Hematopoietic multipotent progenitor cell treated with erythropoietin and hydrocortisone succinate and interleukin-3 and kit ligand, for 17 days (in vitro differentiated cells): Measurements from ENCODE around the gene GP5.

Experiments
- DNase-seq: peaks from one replicate; pipeline ENCODE4 v3.0.0-alpha.2; 2015; ENCODE audit warnings: low spot score

GP5 gene

DNA sequence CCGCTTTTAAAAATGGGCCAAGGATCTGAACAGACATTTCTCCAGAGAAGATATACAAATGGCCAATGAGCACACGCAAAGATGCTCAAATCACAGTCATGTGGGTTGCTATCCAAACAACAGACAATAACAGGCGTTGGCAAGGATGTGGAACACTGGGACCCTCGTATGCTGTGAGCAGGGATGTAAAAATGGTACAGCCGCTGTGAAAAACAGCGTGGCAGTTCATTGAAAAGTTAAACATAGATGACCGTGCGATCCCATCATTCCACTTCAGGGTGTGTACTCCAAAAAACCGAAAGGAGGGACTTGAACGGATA, 22.9 kb downstream of the GP5 start:
- DNase-seq = no peak

DNA sequence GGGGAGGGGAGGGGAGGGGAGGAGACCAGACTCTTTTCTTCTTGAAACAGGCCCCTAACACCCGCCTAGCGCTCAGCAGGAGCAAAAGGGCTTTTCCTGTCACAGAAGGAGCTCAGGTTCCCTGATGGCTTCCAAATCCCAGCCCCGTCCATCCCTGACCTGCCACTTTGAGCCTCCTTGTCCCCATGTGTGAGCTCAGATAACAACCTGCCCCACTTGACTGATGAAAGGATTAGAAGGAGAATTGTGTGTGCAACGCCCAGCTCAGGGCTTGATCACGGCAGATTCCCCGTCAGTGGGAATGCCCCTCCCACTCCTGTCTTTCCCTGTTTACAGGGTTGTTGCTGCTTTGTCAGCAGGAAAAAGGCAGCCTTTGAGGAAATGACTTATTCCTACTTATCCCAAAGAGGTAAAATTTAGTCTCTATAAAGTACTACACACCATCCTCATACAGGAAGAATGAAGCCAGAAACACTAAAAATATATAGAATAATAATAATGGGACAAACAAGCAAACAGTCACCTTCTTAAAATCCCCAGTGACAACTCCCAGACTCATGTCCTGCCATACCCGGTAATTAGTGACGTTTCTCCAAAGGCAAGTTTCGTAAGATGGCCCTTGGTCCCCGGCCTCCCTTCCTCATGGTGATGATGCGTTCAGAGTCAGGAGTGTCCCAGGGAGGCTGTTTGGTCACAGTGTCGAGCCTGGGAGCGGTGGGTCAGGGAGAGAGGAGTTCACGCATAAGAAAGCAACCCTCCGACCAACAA, 23.4 kb downstream of the GP5 start:
- DNase-seq = no peak

DNA sequence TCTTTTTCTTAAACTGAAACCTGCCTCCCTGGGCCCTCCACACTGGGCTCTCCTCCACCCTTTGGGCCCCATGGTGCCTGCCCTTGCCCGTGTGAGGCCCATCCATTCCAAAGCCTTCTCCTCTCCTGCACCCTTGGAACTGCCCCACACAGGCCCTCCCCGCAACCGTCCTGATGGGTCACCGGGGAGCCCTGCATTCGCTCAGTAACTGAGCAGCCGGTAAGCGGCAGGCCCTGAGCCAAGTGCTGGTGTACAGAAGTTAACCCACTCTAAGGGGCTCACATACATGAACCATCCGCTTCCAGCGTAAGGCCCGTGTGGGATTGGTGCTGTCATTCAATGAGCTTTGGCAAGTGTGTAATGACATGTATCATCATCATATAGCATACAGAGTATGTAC, 24.1 kb downstream of the GP5 start:
- no peak for DNase-seq

DNA sequence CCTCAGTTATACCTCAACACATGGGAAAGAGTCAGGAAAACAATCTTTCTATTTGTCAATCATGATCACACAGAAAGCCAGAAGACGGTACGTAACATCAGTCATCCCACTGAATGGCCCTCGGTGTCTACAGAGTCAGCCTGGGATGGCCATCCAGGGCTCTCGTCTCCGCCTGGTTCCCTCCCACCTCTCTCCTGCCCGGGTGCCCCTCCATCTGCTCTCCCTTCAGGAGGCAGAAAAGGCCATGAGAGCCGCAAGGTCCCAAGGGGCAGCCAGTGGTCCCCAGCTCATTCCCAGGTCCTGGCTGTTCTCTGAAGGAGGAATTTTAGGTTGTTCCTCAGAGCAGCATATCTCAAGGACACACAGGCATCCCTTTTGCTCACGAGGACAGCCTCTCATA, 25.2 kb downstream of the GP5 start:
- no peak for DNase-seq

DNA sequence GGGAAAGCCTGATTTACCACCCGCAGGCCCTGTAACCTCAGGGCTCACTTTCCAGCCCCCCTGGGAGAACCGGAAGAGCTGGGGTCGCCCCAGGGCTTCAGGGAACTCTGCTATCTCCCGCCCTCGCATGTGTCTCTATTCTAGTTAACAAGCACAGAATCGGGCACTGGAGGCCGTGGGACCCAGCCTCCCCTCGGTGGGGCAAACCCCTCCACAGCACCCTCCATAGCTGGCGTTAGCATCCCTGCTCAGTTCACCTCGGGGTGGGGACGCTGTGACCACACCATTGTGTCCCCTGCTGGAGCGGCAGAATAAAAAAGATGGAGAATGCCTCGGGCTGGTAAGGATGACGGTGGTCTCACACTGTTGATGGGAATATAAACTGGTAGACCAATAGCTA, 26.0 kb downstream of the GP5 start:
- no peak for DNase-seq

DNA sequence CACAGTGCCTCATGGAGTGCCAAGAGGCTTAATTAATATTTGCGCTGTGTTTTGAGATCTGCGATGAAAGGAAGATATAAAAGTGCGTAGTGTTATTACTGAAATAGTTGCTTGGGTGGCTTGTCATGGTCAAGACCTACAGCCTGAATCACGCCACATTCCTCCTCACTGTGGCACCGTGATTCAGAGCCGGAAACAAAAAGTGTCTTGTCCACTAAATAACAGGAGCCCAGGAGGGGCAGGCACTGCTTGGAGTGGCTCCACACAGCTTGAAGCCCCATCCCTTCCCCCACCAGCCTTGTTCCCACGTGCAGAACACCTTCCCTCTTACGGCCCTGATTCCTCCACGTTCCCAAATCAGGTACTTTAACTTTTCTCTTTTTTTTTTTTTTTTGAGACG, 28.3 kb downstream of the GP5 start:
- no peak for DNase-seq

DNA sequence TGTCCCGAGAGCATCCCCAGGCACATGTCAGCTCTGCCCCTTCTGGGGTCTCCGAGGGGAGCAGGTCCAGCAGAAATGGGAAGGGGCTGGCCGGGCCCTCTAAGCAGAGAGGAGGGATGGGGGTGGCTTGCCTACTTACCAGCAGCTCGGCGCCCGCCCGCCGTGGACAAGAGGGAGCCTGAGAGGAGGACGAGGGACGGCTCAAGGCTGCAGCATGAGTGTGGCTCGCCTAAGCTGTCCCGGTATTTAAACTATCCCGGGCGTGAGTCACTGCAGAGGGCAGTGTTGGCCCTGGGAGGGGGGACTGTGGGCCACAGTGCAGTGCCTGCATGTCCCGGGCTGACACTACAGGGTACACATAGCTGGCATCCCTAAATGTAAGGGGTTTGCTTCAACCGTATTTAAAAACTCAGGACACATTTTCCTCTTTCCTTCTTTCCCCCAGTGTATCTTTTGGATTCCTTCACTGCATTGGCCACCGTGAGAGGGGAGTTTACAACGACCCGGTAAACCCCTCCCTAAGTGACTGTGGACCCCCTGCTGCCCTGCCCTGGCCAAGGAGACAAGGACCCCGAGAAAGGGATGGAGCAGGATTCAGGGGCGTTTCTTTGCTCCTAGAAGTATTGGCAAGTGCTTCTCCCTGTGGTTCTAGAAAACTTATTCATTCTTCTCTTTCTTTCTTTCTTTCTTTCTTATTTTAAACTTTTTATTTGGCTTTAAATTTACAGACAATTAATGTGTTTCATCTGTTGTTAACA, 29.4 kb downstream of the GP5 start, which contains the start of gene LRRC15:
LRRC15 (minus strand) TSS at position 222 of the 758 bp plus-strand sequence. CDS start 8,700 bp downstream, outside the sequence.
- no peak for DNase-seq

DNA sequence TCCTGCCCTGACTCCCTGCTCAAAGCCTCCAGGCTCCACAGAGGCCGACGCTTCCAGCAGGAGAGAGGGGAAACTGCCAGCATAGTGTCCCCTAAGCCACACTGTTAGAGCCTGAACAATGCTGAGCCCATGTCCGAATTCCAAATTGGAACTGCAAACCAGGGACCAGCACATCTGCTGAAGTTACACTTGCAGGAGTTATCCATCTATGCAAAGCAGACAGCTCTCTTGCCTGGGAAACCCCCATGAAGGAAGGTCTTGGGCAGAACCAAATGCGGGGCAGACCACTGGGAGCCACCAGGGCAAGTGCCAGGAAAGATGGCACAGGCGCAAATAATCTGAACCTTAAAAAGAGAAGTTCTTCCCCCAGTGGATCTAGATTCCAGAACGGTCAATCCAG, 30.1 kb downstream of the GP5 start:
- DNase-seq = no peak

DNA sequence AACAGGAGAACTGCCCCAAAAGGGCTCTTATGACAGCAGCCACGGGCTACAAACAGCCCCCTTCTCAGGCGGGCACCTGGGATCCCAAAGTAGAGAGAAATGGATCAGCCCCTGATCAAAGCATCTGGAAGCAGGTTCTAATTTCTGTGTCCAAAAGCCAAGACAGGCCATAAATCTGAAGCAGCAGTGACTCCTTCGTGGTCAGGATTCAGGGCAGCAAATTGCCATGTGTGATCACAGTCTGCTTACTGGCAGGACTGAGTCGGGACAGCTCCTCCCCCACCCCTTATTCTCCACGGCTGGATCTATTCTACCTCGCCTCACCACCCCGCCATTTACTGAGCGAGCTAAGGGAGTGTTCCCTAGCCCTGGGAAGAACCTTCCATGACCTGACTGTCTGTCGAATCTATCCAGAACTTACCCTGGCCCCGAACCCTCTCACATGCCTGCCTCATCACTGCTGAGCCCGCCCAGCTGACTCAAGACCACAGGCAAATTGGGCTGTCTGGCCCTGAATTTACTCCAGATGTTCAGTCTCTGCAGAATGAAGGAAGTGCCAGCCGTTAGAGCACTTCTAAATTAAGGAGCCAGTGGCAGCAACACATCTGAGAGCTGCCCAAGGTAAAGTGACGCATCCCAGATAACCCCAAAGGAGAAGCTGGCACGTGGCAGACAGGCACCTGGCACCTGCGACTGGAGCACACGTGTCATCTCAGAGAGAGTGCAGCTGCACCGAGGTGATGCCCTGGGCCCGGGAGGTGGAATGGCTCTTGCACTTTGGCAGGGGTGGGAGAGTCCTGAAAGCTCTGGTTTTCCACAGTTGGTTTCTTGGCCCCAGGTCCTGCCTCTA, 30.8 kb downstream of the GP5 start:
- DNase-seq = no peak

DNA sequence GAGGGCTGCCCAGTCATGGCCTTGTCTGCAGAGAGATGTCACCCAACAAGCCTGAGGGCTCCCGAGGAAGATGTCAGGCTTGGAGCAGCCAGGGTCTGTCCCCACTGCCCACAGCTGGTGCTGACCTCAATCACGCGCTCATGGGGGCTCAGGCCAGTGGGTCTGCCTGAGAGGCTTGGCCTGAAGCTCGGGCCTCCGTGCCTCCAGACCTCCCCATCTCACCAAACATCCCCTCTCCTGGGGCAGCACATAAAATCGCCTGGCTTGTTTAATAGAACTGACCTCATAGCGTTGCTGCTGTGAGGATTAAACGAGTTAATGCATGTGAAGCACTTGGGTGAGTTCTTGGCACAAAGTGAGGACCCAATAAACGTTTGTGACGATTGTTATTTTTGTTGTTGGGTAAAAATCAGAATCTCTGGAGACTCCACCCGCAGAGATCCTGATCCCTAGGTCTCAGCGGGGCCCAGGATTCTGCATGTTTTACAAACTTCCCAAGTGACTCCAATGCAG, 33.0 kb downstream of the GP5 start:
- no peak for DNase-seq

DNA sequence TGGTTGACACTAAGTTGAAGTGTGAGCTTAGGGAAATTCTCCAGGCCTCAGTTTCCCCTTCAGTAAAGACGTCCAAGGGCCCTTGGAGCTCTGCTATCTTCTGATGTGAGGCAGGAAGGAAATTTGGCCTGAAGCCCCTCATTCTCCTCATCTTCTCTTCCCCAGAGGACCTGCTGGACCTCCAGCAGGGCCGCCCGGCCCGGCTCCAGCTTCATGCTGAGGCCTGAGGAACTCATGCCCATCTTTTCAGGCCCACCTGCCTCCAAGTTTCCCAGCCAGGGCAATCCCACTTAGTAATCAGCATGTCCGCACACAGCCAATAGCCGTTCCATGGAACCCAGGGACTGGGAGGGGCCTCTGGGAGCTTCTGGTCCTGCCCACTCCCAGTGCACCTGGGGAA, 33.5 kb downstream of the GP5 start:
- DNase-seq = no peak

DNA sequence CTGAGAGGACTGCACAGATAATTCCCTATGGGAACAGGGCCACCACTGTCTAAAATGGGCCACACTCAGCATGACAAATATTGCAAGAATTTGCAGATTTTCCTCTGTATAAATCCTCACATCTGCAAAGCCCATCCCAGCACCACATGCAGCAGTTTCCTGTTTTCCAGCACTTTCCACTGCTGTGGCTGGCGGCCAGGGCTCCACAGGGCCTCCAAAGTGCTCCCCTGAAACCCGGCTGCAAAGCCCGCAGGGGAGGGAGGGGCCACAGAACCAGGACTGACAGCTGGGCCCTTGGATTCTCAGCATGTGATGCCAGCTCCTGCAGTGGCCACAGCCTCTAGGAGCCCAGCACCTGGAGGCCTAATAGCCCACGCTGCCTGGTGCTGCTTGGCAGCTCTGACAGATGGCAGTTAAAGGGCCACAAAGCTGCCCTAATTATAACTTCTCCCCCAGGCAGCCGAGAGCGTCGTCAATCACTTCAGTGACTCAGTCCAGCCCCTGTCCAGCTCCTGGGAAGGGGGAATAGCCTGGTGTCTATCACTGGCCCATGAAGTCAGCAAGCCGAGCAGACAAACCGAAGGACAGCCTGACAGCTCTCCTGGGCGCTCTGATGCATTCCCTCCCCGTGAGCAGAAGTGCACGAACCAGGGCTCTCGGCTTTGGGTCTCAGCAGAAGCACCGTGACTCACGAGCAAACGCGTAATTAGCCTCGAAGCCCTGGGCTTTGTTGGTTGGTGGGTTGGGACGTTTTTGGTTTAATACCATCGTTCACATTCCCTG, 34.2 kb downstream of the GP5 start:
- DNase-seq = no peak

DNA sequence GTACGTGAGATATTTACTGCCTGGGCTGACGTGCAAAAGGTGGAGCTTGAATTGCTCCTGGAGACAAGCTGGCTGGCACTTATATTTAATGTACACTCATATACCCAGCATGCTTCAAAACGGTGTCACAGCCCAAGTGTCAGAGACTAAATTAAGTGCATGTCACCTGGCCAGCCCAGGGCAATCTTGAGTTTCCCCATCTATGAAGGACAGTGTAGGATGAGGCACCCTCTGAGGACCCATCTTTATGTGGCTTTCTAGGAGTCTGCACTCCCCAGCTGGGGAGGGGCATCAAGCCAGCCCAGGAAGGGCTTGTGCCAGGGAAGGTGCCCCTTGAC, 34.8 kb downstream of the GP5 start:
- no peak for DNase-seq

DNA sequence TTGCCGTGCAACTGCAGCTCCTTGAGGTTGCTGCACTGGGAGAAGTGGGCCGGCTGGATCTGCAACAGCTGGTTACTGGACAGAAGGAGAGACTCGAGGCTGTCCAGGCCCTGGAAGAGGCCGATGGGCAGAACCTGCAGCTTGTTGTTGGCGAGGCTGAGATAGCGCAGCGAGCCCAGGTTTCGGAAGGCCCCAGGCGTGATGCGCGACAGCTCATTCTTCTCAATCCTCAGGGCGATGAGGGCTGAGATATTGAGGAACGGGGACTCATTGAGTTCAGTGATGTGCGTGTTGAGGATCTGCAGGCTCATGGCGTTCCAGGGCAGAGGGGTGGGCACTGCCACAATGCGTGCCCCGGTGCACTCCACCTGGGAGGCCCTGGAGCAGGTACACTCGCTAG, 38.5 kb downstream of the GP5 start:
- no peak for DNase-seq

DNA sequence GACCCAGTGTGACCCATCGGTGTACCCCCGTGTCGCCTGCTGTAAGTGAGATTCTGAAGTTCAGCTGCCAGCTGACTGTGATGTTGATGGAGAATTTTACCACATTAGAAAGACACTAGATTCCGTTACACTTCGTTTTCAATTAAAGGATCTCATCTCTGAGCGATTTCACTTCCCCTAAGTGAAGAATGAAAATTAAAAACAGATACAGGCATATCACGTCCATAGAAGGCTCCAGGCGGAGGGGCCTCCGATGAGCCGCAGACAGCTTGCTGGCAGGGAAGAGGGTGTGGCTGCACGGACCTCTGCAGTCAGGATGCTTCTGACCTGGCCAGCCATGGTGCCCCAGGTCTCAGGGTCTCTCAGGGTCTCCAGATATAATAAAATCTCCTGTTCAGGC, 41.4 kb downstream of the GP5 start:
- DNase-seq = no peak

DNA sequence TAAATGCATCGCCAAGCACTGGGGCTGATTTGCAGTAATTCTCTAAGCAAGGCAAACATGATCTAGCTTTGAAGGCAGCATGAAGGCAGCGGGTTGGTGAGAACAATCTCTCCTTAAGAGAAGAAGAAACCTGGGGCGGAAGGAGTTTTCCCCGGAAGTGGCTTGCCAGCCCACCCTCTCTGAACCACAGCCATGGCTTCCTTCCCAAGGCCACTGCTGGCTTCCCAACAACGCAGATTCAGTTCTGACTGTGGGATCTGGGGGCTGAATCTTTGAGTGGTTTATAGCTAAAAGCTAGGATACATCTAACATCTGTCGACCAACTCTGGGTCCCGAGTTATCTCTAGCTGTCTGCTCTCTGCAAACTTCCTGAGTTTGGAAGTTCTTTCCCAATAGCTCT, 43.7 kb downstream of the GP5 start:
- no peak for DNase-seq

DNA sequence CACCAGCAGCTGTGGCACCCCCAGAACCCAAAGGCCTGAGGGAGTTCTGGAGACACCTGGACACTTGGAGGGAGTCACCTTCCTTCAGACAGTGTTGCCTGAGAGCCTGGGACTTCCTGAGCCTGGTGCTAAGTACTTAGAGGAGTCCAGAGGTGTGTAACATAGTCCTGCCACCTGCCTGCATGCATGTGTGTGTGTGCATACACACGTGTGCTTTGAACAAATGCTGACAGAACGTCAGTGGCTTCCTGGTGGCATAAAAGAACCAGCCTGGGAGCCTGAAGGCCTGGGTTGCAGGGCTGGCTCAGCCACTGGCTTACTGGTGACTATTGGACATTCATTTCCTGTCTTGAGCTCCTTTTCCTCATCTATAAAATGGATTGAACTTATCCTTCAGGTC, 44.8 kb downstream of the GP5 start:
- DNase-seq = no peak

DNA sequence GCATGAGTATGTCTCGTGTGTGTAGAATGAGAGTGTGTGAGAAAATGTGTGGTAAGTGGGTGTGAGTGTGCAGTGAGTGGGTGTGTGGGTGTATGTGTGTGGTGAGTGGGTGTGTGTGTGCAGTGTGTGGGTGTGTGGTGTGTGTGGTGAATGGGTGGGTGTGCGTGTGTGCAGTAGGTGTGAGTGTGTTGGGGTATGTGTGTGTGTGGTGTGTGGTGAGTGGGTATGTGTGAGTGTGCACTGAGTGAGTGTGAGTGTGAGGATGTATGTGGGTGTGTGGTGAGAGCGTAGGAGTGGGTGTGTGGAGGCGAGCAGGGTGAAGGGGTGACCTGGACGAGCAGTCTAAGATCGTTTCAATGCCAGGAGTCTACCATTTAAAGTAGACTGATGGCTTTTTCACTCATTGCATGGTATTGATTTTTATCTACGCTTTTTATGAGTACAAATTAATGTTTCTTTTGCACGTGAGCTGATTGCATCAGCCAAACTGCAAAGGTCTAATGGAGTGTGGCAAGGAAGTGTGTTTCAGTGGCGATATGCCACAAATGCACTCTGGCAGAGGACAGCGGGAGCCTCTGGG, 46.3 kb downstream of the GP5 start:
- DNase-seq = no peak

DNA sequence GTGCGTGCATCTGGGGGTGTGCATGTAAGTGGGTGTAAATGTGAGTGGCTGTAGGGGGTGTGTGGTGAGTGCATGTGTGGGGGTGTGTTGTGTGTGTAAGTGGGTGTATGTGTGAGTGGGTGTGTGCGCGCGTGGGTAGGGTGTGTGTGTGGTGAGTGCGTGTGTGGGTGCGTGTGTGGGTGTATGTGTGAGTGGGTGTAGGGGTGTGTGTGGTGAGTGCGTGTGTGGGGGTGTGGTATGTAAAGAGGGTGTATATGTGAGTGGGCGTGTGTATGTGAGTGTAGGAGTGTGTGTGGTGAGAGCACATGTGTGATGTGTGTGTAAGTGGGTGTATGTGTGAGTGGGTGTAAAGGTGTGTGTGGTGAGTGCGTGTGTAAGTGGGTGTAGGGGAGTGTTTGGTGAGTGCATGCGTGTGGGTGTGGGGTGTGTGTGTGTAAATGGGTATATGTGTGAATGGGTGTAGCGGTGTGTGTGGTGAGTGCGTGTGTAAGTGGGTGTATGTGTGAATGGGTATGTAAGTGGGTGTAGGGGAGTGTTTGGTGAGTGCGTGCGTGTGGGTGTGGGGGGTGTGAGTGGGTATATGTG, 47.0 kb downstream of the GP5 start:
- no peak for DNase-seq

DNA sequence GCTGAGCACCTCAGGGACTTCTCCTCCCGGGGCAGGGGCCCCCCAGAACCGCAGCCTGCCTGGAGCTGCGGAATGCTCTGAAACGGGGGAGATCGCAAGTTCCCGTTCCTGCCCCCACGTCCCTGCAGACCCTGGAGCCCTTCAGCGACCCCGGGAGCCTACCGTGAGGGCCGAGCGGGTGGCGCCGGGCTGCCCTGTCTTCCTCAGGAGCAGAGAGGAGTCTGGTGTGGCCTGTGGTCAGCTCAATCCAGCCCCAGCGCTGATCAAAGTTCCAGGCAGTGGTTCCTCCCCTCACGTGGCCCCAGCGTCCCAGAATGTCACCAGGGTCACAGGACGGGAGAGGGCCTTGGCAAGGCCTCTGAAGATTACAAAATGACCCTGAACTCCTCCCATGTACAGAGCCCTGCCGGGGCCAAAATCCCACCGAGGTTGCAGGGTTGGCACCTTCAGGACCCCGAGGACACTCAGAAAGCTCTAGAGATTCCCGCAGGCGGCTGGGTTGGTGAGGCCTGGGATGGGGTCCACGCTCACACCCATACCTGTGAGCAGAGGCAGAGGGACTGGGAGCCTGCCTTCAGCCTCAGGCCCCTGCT, 47.9 kb downstream of the GP5 start, which contains the start of gene CPN2:
CPN2 (minus strand) TSS at position 249 of the 593 bp plus-strand sequence. CDS start 8,626 bp downstream, outside the sequence.
- DNase-seq = no peak

DNA sequence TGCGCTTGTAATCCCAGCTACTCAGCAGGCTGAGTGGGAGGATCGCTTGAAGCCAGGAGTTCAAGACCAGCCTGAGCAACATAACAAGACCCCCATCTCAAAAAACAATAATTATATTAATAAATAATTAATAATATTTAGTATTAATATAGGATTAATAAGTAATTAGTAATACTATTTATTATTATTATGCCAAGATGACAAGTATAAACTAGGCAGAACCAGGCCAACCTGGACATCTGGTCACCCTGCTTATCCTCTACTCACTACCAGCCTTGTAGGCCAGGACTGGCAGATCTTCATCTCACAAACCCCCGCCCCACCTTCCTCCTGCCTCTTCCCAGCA, 48.4 kb downstream of the GP5 start:
- DNase-seq = no peak
